ENCODE data around the gene SPIRE2.
"Not testable (repeated sequence)": the region's sequence is repeated elsewhere in the genome, so short reads cannot be mapped to it uniquely, and the experiment has no call there.

GRCh38 chr16:89793092-89793491 is 35.2 kb upstream of the SPIRE2 start:
- TF ChIP-seq, protein P1, sequence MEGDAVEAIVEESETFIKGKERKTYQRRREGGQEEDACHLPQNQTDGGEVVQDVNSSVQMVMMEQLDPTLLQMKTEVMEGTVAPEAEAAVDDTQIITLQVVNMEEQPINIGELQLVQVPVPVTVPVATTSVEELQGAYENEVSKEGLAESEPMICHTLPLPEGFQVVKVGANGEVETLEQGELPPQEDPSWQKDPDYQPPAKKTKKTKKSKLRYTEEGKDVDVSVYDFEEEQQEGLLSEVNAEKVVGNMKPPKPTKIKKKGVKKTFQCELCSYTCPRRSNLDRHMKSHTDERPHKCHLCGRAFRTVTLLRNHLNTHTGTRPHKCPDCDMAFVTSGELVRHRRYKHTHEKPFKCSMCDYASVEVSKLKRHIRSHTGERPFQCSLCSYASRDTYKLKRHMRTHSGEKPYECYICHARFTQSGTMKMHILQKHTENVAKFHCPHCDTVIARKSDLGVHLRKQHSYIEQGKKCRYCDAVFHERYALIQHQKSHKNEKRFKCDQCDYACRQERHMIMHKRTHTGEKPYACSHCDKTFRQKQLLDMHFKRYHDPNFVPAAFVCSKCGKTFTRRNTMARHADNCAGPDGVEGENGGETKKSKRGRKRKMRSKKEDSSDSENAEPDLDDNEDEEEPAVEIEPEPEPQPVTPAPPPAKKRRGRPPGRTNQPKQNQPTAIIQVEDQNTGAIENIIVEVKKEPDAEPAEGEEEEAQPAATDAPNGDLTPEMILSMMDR (IDR thresholded peaks at IDR 0.05; ENCODE audit: poor library complexity) = peak; percentile 61
- TF ChIP-seq EZH2phosphoT487 (IDR thresholded peaks at IDR 0.05; ENCODE audit: low read depth, severe bottlenecking, unreplicated experiment) = not testable (repeated sequence)

Data from hepatocyte (in vitro differentiated cells).